Left renal cortex interstitium (tissue), 4 donors: Measurements from ENCODE around the gene WFDC5. TPM values are rescaled to one million over a fixed set of nuclear protein-coding genes. Genes with fewer than 3 reads are reported as not detected.

Experiments used
- DNase-seq, 4 donors: peaks; one replicate each; pipeline ENCODE4 v3.0.0-alpha.2; 2013; ENCODE audit warnings: low read depth in 4 of 4, low spot score in 2 of 4, missing footprints in 1 of 4
- polyA plus RNA-seq, 4 donors: library from polyadenylated mRNA; unstranded; fragments of 120-200 nt; gene quantifications; one replicate each; pipeline ENCODE4 v1.2.1, GENCODE V29; 2013; ENCODE audit not compliant: insufficient read length in 4 of 4

WFDC5 gene
- polyA plus RNA-seq, 4 donors: not detected

GRCh38 chr20:45115829-45116228 is 855 bp upstream of the WFDC5 start:
- DNase-seq: no peak

- DNase-seq: no peak
These were observed 406 bp upstream of the WFDC5 start for GRCh38 chr20:45115386-45115774.

- DNase-seq: no peak
These were observed 1.1 kb downstream of the WFDC5 start for GRCh38 chr20:45113865-45114264.

- DNase-seq: no peak
These were observed 2.2 kb downstream of the WFDC5 start for GRCh38 chr20:45112754-45113153.

GRCh38 chr20:45111799-45112471 is 3.0 kb downstream of the WFDC5 start:
- no peak for DNase-seq

- DNase-seq: no peak
These were observed 3.7 kb downstream of the WFDC5 start for GRCh38 chr20:45111285-45111684.

- DNase-seq: no peak
These were observed 4.7 kb downstream of the WFDC5 start for GRCh38 chr20:45110301-45110700.

- DNase-seq: no peak
These were observed 5.3 kb downstream of the WFDC5 start for GRCh38 chr20:45109634-45110033.

- no peak for DNase-seq
These were observed 9.7 kb downstream of the WFDC5 start for GRCh38 chr20:45105317-45105716.

GRCh38 chr20:45104786-45105185 is 10.2 kb downstream of the WFDC5 start:
- no peak for DNase-seq

GRCh38 chr20:45103072-45103471 is 11.9 kb downstream of the WFDC5 start:
- DNase-seq: no peak

GRCh38 chr20:45101333-45101850 is 13.6 kb downstream of the WFDC5 start:
- DNase-seq: no peak

- DNase-seq: no peak
These were observed 14.3 kb downstream of the WFDC5 start, which contains the start of gene KCNS1 for GRCh38 chr20:45100563-45101245. KCNS1 (minus strand) TSS chr20:45101127; CDS start chr20:45099236, 1,891 bp downstream.

GRCh38 chr20:45098103-45098773 is 16.7 kb downstream of the WFDC5 start:
- no peak for DNase-seq

- no peak for DNase-seq
These were observed 17.4 kb downstream of the WFDC5 start for GRCh38 chr20:45097485-45098102.

- no peak for DNase-seq
These were observed 18.2 kb downstream of the WFDC5 start for GRCh38 chr20:45096781-45097180.

GRCh38 chr20:45095805-45096238 is 19.2 kb downstream of the WFDC5 start:
- no peak for DNase-seq

- no peak for DNase-seq
These were observed 20.0 kb downstream of the WFDC5 start for GRCh38 chr20:45094864-45095574.

GRCh38 chr20:45094201-45094600 is 20.8 kb downstream of the WFDC5 start:
- no peak for DNase-seq

- DNase-seq: no peak
These were observed 22.1 kb downstream of the WFDC5 start for GRCh38 chr20:45092898-45093297.
